OCI-LY3 (cell line): ENCODE results near the gene HHIP.
A peak's percentile ranks its signal among the peaks of the same experiment; 100 is the strongest.

Experiments used
- CTCF ChIP-seq: fragments of 200-600, 300-600 bp; sonication (generic); IDR thresholded peaks from 2 replicates; pipeline ENCODE4 v1.5.1; 2014; ENCODE audit warnings: antibody characterized with exemption, low read length, low read depth
- EZH2phosphoT487 ChIP-seq: fragments of 200-600 bp; shearing (Covaris generic); IDR thresholded peaks from 2 replicates; pipeline ENCODE4 v1.6.1; 2018; ENCODE audit warnings: antibody characterized with exemption, mixed run types, low read depth

GRCh38 chr4:144611850-144612249 is 34.1 kb upstream of the HHIP start:
- TF ChIP-seq CTCF (peak; percentile 83), EZH2phosphoT487 (no peak)
